ENCODE data around the gene SRGAP2B. TPM values are rescaled to one million over a fixed set of nuclear protein-coding genes. Genes with fewer than 3 reads are reported as not detected.
"Not testable (repeated sequence)": the region's sequence is repeated elsewhere in the genome, so short reads cannot be mapped to it uniquely, and the experiment has no call there.

The SRGAP2B gene
- total RNA-seq, 2 experiments from 2014 or later: 17.4 to 19.8 TPM

GRCh38 chr1:145115587-145116493, 20.7 kb upstream of the SRGAP2B start:
- DNase-seq; H3K4me1 Mint-ChIP-seq; CTCF ChIA-PET; H3K4me3 Mint-ChIP-seq; POLR2A ChIA-PET; H3K27ac Mint-ChIP-seq; H3K9me3 Mint-ChIP-seq (ENCODE audit: low read depth); intact Hi-C loops (cut with DNase I, micrococcal nuclease); H3K27me3 Mint-ChIP-seq; H3K36me3 Mint-ChIP-seq (ENCODE audit: low read depth): not testable (repeated sequence)
- peak; percentile 85 for ATAC-seq

GRCh38 chr1:145114560-145115057, 19.5 kb upstream of the SRGAP2B start:
- H3K4me3 Mint-ChIP-seq; ATAC-seq; H3K27me3 Mint-ChIP-seq; intact Hi-C loops (cut with DNase I, micrococcal nuclease); H3K27ac Mint-ChIP-seq; DNase-seq; CTCF ChIA-PET; H3K9me3 Mint-ChIP-seq (ENCODE audit: low read depth); POLR2A ChIA-PET; H3K36me3 Mint-ChIP-seq (ENCODE audit: low read depth); H3K4me1 Mint-ChIP-seq: not testable (repeated sequence)

- POLR2A ChIA-PET; H3K36me3 Mint-ChIP-seq (ENCODE audit: low read depth); DNase-seq; H3K27me3 Mint-ChIP-seq; intact Hi-C loops (cut with DNase I, micrococcal nuclease); H3K4me3 Mint-ChIP-seq; H3K4me1 Mint-ChIP-seq; H3K9me3 Mint-ChIP-seq (ENCODE audit: low read depth); ATAC-seq; H3K27ac Mint-ChIP-seq; CTCF ChIA-PET: not testable (repeated sequence)
Measured at GRCh38 chr1:145112703-145113102, 17.6 kb upstream of the SRGAP2B start.

GRCh38 chr1:145111674-145112073, 16.5 kb upstream of the SRGAP2B start:
- H3K36me3 Mint-ChIP-seq (ENCODE audit: low read depth); H3K4me3 Mint-ChIP-seq; intact Hi-C loops (cut with DNase I, micrococcal nuclease); H3K27me3 Mint-ChIP-seq; H3K4me1 Mint-ChIP-seq; CTCF ChIA-PET; H3K9me3 Mint-ChIP-seq (ENCODE audit: low read depth); H3K27ac Mint-ChIP-seq; DNase-seq; ATAC-seq; POLR2A ChIA-PET: not testable (repeated sequence)

GRCh38 chr1:145103294-145103693, 8.2 kb upstream of the SRGAP2B start:
- H3K27ac Mint-ChIP-seq; H3K9me3 Mint-ChIP-seq (ENCODE audit: low read depth); ATAC-seq; POLR2A ChIA-PET; H3K4me1 Mint-ChIP-seq; H3K27me3 Mint-ChIP-seq; H3K36me3 Mint-ChIP-seq (ENCODE audit: low read depth); H3K4me3 Mint-ChIP-seq; DNase-seq; CTCF ChIA-PET; intact Hi-C loops (cut with DNase I, micrococcal nuclease): not testable (repeated sequence)

GRCh38 chr1:145101725-145102124, 6.6 kb upstream of the SRGAP2B start:
- DNase-seq; H3K27me3 Mint-ChIP-seq; H3K4me1 Mint-ChIP-seq; ATAC-seq; H3K4me3 Mint-ChIP-seq; POLR2A ChIA-PET; H3K9me3 Mint-ChIP-seq (ENCODE audit: low read depth); H3K36me3 Mint-ChIP-seq (ENCODE audit: low read depth); CTCF ChIA-PET; intact Hi-C loops (cut with DNase I, micrococcal nuclease); H3K27ac Mint-ChIP-seq: not testable (repeated sequence)

- peak; percentile 26 for DNase-seq
- H3K27ac Mint-ChIP-seq; H3K9me3 Mint-ChIP-seq (ENCODE audit: low read depth); POLR2A ChIA-PET; H3K27me3 Mint-ChIP-seq; H3K4me1 Mint-ChIP-seq; H3K36me3 Mint-ChIP-seq (ENCODE audit: low read depth); intact Hi-C loops (cut with DNase I, micrococcal nuclease); CTCF ChIA-PET: not testable (repeated sequence)
- H3K4me3 Mint-ChIP-seq: peak overlapping the region; percentile 57
- ATAC-seq: peak; percentile 6
Measured at GRCh38 chr1:145094655-145095211, 395 bp downstream of the SRGAP2B start.

- H3K27ac Mint-ChIP-seq; H3K4me1 Mint-ChIP-seq; H3K27me3 Mint-ChIP-seq; CTCF ChIA-PET; POLR2A ChIA-PET; H3K36me3 Mint-ChIP-seq (ENCODE audit: low read depth); ATAC-seq; intact Hi-C loops (cut with DNase I, micrococcal nuclease); H3K9me3 Mint-ChIP-seq (ENCODE audit: low read depth): not testable (repeated sequence)
- H3K4me3 Mint-ChIP-seq: peak overlapping the region; percentile 80
- DNase-seq: peak; percentile 28
Measured at GRCh38 chr1:145093517-145094149, 1.5 kb downstream of the SRGAP2B start.

GRCh38 chr1:145082483-145083255, 12.5 kb downstream of the SRGAP2B start:
- H3K27ac Mint-ChIP-seq; H3K4me3 Mint-ChIP-seq; DNase-seq; CTCF ChIA-PET; H3K27me3 Mint-ChIP-seq; ATAC-seq; POLR2A ChIA-PET; H3K36me3 Mint-ChIP-seq (ENCODE audit: low read depth); intact Hi-C loops (cut with DNase I, micrococcal nuclease); H3K9me3 Mint-ChIP-seq (ENCODE audit: low read depth); H3K4me1 Mint-ChIP-seq: not testable (repeated sequence)

- POLR2A ChIA-PET, CTCF ChIA-PET: not testable (repeated sequence)
Measured at GRCh38 chr1:145080193-145080592, 14.9 kb downstream of the SRGAP2B start.

GRCh38 chr1:145079737-145080136, 15.4 kb downstream of the SRGAP2B start:
- H3K4me1 Mint-ChIP-seq; DNase-seq; CTCF ChIA-PET; ATAC-seq; H3K27me3 Mint-ChIP-seq; H3K36me3 Mint-ChIP-seq (ENCODE audit: low read depth); POLR2A ChIA-PET; intact Hi-C loops (cut with DNase I, micrococcal nuclease); H3K4me3 Mint-ChIP-seq; H3K9me3 Mint-ChIP-seq (ENCODE audit: low read depth); H3K27ac Mint-ChIP-seq: not testable (repeated sequence)

More at GRCh38 chr1:145080193-145080592, 14.9 kb downstream of the SRGAP2B start:
- H3K4me3 Mint-ChIP-seq; H3K9me3 Mint-ChIP-seq (ENCODE audit: low read depth); ATAC-seq; H3K36me3 Mint-ChIP-seq (ENCODE audit: low read depth); H3K27ac Mint-ChIP-seq; DNase-seq; intact Hi-C loops (cut with DNase I, micrococcal nuclease); H3K4me1 Mint-ChIP-seq; H3K27me3 Mint-ChIP-seq: not testable (repeated sequence)

All from activated CD4-positive, alpha-beta T cell treated with anti-CD3 and anti-CD28 coated beads for 36 hours (primary cell).